Stimulated activated naive CD8-positive, alpha-beta T cell treated with anti-CD3 and anti-CD28 coated beads, Interleukin-15, Interleukin-2, amounts not matched to agents 100 ng/mL and 50 ng/mL, for 24 hours (primary cell): Measurements from ENCODE around the gene CLEC6A.
"Not testable (repeated sequence)": the region's sequence is repeated elsewhere in the genome, so short reads cannot be mapped to it uniquely, and the experiment has no call there.

Experiments used
- H3K27ac Mint-ChIP-seq: one replicate; pipeline ENCODE4 v1.8.0; 2021; ENCODE audit warnings: mild to moderate bottlenecking, mixed read lengths
- H3K27me3 Mint-ChIP-seq: one replicate; pipeline ENCODE4 v1.8.0; 2021; ENCODE audit warnings: mixed read lengths
- H3K36me3 Mint-ChIP-seq: one replicate; pipeline ENCODE4 v1.8.0; 2021; ENCODE audit warnings: low read depth, mixed read lengths
- H3K4me1 Mint-ChIP-seq: one replicate; pipeline ENCODE4 v1.8.0; 2021; ENCODE audit warnings: low read depth, mixed read lengths
- H3K4me3 Mint-ChIP-seq: one replicate; pipeline ENCODE4 v1.8.0; 2021; ENCODE audit warnings: mild to moderate bottlenecking, mixed read lengths
- H3K9me3 Mint-ChIP-seq: one replicate; pipeline ENCODE4 v1.8.0; 2021; ENCODE audit warnings: mixed read lengths

The CLEC6A gene

DNA sequence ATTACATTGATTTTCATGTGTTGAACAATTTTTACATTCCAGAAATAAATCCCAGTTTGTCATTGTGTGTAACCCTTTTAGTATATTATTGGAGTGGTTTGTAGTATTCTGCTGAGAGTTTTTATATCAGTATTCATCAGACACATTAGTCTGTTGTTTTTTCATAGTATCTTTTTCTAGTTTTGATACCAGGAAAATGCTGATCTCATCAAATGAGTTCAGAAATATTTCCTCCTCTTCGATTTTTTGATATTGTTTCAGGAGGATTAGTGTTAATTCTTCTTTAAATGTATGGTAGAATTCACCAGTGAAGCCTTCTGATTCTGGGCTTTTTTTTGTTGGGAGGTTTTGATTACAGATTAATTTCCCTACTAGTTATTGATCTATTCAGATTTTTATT lies 15.3 kb downstream of the CLEC6A start:
- H3K27me3 Mint-ChIP-seq = peaks cover 59% of the 10 kb centered on the region
- H3K4me1 Mint-ChIP-seq = no peaks in the 10 kb centered on the region
- H3K9me3 Mint-ChIP-seq = peaks cover 11% of the 10 kb centered on the region
- H3K36me3 Mint-ChIP-seq = no peaks in the 10 kb centered on the region
- no peak overlapping the region for H3K4me3 Mint-ChIP-seq
- H3K27ac Mint-ChIP-seq = no peak overlapping the region

DNA sequence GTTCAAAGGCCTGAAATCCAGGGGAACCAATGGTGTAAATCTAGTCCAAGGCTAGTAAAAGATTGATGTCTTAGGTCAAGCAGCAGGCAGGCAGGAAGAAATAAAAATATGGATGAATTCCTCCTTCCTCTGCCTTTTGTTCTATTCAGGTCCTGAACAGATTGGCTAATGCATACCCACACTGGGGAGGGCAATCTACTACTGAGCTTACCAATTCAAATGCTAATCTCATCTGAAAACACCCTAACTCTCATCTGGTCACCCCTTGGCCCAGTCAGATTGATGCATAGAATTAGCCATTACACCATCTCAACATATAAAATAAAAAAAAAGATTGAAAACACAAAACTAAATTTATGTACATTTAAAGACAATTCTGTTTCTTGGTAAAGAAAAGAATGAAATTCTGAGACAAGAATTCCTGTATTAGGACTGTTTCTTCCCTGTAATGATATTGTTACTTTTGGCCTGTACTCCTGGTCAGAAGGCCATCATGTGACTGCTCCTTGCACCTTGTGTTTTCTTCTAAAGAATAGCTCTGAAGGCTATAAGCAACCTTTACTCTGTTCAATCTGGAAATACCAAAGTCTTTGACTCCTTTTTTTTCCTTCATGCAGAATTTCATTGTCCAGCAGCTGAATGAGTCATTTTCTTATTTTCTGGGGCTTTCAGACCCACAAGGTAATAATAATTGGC lies 19.9 kb downstream of the CLEC6A start:
- Mint-ChIP-seq H3K4me3 (no peak overlapping the region), H3K27me3 (peaks cover 41% of the 10 kb centered on the region), H3K27ac (no peak overlapping the region), H3K36me3 (no peaks in the 10 kb centered on the region), H3K4me1 (no peaks in the 10 kb centered on the region), H3K9me3 (no peaks in the 10 kb centered on the region)

DNA sequence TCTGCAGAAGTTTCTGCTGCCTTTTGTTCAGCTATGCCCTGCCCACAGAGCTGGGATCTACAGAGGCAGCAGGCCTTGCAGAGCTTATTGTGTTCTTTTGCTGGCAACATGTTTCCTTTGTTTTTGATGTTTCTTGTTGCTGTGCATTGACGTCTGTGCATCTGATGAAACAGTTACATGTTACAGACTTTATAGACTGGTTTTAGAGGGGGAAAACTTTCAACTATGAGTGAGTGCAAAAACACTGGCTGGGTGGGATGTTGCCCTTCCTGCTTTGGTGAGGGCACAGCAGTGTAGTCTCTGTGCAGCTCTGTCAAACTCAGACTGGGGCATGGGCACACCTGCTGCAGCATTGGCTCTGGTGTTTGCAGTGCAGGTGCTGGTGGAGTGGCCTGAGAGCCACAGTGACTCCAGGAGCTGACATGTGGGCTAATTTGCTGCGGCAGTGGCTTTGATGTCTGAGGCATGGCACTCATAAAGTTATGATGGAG lies 26.9 kb downstream of the CLEC6A start:
- H3K9me3 Mint-ChIP-seq = peaks cover 4% of the 10 kb centered on the region
- H3K36me3 Mint-ChIP-seq = no peaks in the 10 kb centered on the region
- H3K27ac Mint-ChIP-seq = no peak overlapping the region
- H3K4me1 Mint-ChIP-seq = peaks cover 9% of the 10 kb centered on the region
- peaks cover 26% of the 10 kb centered on the region for H3K27me3 Mint-ChIP-seq
- no peak overlapping the region for H3K4me3 Mint-ChIP-seq

DNA sequence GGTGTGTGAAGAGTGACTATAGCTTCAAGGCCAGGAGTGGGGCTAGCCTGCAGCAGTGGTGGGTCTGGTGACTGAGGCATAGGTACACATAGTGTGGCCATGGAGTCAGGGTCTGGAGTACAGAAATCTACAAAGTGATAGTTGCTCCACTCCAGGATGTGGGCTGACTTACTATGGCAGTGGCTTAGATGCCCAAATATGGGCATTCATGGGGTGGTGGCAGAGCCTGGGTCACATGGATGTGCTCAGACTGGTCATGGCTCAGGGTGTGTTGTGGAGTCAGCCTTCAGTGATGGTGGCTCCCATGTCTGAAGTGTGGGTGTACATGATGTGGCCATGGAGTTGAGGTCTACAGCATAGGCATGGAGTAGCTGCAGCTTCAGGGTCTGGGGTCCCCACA lies 27.3 kb downstream of the CLEC6A start:
- Mint-ChIP-seq H3K4me3 (no peak overlapping the region), H3K9me3 (peaks cover 5% of the 10 kb centered on the region), H3K4me1 (peaks cover 9% of the 10 kb centered on the region), H3K36me3 (no peaks in the 10 kb centered on the region), H3K27ac (no peak overlapping the region), H3K27me3 (peaks cover 21% of the 10 kb centered on the region)

DNA sequence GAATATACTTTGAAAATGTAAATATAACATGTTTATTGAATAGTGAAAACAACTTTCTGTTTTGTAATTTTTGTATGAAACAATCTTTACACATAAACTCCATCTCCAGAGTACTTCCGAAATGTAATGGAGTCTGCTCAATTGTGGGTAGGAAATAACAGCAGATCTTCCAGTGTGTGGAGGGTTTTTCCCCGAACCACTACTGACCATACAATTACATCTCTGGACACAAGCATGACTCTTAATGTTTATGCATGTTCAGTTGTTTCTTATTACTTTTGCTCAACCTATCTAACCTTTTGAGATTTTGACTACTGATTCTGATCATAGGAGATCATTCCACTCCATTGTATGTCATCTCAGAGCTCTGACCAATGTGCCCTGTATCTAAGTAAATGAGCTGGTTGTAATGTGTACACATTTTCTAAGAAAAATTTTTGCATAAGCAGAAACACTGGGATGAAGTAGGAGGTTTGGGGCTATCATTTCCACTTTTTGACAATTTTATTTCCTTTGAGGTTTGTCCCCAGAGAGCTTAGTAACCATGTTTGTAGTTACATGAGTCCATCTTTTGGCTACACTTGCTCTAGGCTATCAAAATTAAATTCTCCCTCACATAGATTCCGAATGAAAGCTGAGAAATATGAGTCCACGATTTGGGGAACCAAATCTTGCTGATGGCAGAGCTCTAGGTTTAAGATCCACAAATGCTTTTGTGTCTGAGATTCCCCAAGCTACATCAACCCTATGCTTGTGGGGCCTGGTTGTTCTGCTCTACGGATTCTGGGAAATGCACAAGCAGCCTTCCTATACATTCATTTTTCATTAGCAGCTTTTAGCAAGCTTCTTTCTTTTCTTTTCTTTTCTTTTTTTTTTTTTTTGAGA lies 36.1 kb downstream of the CLEC6A start:
- Mint-ChIP-seq H3K27me3 (peaks cover 22% of the 10 kb centered on the region), H3K27ac (peak overlapping the region; percentile 65), H3K4me3 (no peak overlapping the region)

DNA sequence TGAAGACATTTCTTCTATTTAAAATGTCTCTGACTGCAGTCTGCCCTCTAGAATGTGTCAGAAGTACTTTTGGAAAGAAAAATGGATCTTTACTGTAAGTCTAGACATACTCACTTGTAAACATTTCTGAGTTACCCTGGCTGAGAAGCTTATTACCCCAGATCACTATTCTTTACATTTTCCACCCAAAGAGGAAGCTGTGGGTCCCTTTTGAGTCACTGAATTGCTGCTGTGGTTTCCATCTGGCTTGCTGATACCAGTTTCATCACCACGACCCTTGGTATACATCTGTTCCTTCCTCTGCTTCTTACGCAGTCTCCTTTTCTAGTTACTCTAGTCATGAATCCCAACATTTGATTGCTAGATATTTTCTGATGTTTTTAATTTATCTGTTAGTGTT lies 37.3 kb downstream of the CLEC6A start:
- H3K4me3 Mint-ChIP-seq = peak overlapping the region; percentile 4
- peaks cover 27% of the 10 kb centered on the region for H3K27me3 Mint-ChIP-seq
- peaks cover 3% of the 10 kb centered on the region for H3K9me3 Mint-ChIP-seq
- peak overlapping the region; percentile 43 for H3K27ac Mint-ChIP-seq
- peaks cover 33% of the 10 kb centered on the region for H3K4me1 Mint-ChIP-seq
- H3K36me3 Mint-ChIP-seq = no peaks in the 10 kb centered on the region

More for the DNA sequence above, 36.1 kb downstream of the CLEC6A start:
- H3K36me3 Mint-ChIP-seq = no peaks in the 10 kb centered on the region
- H3K4me1 Mint-ChIP-seq = peaks cover 33% of the 10 kb centered on the region
- H3K9me3 Mint-ChIP-seq = peaks cover 4% of the 10 kb centered on the region

DNA sequence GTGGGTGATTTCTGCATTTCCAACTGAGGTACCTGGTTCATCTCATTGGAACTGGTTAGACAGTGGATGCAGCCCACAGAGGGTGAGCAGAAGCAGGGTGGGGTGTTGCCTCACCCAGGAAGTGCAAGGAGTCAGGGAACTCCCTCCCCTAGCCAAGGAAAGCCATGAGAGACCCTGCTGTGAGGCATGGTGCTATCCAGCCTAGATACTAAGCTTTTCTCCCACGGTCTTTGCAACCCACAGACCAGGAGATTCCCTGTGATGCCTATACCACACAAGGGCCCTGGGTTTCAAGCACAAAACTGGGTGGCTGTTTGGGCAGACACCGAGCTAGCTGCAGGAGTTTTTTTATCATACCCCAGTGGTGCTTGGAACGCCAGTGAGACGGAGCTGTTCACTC lies 39.9 kb downstream of the CLEC6A start:
- not testable (repeated sequence) for H3K9me3 Mint-ChIP-seq, H3K27ac Mint-ChIP-seq, H3K4me3 Mint-ChIP-seq, H3K36me3 Mint-ChIP-seq
- Mint-ChIP-seq H3K4me1 (peaks cover 33% of the 10 kb centered on the region), H3K27me3 (peaks cover 28% of the 10 kb centered on the region)

DNA sequence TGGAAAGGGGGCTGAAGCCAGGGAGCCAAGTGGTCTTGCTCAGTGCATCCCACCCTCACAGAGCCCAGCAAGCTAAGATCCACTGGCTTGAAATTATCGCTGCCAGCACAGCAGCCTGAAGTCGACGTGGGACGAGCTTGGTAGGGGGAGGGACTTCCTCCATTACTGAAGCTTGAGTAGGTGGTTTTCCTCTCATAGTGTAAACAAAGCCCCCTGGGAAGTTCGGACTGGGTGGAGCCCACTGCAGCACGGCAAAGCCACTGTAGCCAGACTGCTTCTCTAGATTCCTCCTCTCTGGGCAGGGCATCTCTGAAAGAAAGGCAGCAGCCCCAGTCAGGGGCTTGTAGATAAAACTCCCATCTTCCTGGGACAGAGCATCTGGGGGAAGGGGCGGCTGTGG lies 40.3 kb downstream of the CLEC6A start:
- Mint-ChIP-seq H3K27me3 (peaks cover 28% of the 10 kb centered on the region), H3K4me1 (peaks cover 32% of the 10 kb centered on the region)
- H3K9me3 Mint-ChIP-seq, H3K36me3 Mint-ChIP-seq, H3K27ac Mint-ChIP-seq, H3K4me3 Mint-ChIP-seq: not testable (repeated sequence)

DNA sequence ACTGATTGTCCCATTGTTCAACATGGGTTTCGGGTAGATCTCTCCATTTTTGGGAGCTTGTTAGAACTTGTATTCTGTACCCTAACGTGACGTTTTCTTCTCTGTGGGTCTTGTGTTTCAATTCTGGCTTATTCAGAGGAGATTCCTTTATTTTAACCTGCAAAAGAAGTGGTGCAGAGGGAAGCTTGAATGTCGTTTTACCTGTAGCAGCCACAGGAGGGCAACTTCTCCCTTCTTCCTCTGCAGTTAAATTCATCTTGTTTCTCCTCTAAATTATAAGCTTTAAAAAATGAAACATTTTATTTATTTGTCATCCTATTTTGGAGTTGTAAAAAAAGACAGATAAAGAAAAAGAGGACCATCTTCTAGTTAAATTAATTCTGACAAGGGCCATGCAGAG lies 43.9 kb downstream of the CLEC6A start:
- Mint-ChIP-seq H3K4me1 (peaks cover 8% of the 10 kb centered on the region), H3K4me3 (no peak overlapping the region), H3K36me3 (no peaks in the 10 kb centered on the region), H3K9me3 (no peaks in the 10 kb centered on the region), H3K27me3 (peaks cover 25% of the 10 kb centered on the region), H3K27ac (no peak overlapping the region)

DNA sequence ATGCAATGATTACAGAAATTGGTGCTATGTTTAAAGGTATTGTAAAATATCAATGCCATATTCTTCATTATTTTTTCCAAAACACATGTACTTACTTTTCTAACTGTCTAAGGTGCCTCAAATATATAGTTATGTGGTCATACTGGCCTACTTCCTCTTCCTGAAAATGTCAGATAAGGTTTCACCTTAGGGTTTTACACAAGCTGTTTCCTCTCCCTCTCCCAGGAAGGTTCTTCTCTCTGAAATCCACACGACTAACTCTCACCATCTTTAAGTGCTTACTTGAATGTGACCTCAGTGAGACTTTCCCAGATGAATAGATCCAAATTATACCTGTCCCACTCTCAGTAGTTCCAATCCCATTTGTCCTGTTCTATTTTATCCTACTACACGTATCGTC lies 46.0 kb downstream of the CLEC6A start:
- H3K4me3 Mint-ChIP-seq = no peak overlapping the region
- peaks cover 15% of the 10 kb centered on the region for H3K27me3 Mint-ChIP-seq
- peaks cover 8% of the 10 kb centered on the region for H3K4me1 Mint-ChIP-seq
- no peak overlapping the region for H3K27ac Mint-ChIP-seq
- no peaks in the 10 kb centered on the region for H3K9me3 Mint-ChIP-seq
- H3K36me3 Mint-ChIP-seq = no peaks in the 10 kb centered on the region

DNA sequence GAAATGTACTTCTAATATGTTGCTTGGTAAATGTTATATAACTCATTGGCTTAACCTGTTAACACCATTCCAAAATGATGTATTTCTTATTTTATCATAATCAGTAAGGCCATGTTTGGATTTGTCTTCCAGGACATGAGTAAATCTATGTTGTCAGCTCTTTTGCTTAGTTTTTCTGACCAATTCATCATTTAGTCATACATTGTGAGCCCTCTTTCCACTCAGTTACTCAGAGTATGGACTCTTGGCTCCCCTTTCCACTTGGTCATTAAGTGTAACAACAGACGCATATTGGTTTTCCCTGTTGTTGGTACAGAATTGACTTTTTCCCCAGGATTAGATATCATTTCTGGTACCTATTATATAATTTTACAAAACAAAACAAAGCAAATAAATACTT lies 48.6 kb downstream of the CLEC6A start:
- peaks cover 8% of the 10 kb centered on the region for H3K27me3 Mint-ChIP-seq
- no peak overlapping the region for H3K4me3 Mint-ChIP-seq
- H3K9me3 Mint-ChIP-seq = no peaks in the 10 kb centered on the region
- H3K36me3 Mint-ChIP-seq = no peaks in the 10 kb centered on the region
- no peak overlapping the region for H3K27ac Mint-ChIP-seq
- peaks cover 8% of the 10 kb centered on the region for H3K4me1 Mint-ChIP-seq

DNA sequence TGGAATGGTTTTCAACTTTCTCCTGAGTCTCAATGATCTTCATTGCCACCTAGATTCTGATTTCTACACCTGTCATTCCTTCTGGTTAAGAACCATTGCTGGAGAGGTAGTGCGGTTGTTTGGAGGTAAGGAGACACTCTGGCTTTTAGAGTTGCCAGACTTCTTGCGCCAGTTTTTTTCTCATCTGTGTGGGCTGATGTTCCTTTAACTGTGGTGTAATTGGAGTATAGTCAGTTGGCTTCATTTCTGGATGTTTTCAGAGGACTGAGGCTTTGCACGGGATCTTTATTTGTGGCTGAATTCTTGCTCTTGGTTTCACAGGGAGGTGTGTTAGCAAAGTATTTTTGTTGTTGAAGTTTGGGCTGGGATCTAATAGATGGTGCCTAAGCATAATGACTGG lies 51.8 kb downstream of the CLEC6A start:
- H3K4me1 Mint-ChIP-seq = no peaks in the 10 kb centered on the region
- no peaks in the 10 kb centered on the region for H3K36me3 Mint-ChIP-seq
- H3K27ac Mint-ChIP-seq = no peak overlapping the region
- H3K27me3 Mint-ChIP-seq = peaks cover 10% of the 10 kb centered on the region
- H3K9me3 Mint-ChIP-seq = no peaks in the 10 kb centered on the region
- H3K4me3 Mint-ChIP-seq = no peak overlapping the region

DNA sequence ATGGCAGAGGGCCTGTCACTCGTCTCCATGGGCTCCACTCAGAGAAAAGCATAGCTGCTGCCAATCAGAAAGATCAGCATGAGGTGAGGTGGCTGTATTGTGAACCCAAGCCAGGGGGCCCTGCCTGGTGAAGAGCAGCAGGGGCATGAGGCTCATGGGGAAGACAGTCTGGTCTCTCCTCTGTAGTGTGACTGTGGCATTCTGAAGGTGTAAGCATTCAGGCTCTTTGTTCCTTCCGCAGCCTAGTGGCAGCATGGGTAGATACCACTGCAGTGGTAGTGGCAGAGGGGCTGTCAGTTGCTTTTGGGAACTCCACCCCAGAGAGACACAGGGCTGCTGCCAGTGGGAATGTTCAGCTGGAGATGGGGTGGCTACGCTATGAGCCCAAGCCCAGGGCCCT lies 52.5 kb downstream of the CLEC6A start:
- H3K4me1 Mint-ChIP-seq = no peaks in the 10 kb centered on the region
- H3K36me3 Mint-ChIP-seq = no peaks in the 10 kb centered on the region
- peaks cover 10% of the 10 kb centered on the region for H3K27me3 Mint-ChIP-seq
- no peak overlapping the region for H3K4me3 Mint-ChIP-seq
- H3K9me3 Mint-ChIP-seq = no peaks in the 10 kb centered on the region
- H3K27ac Mint-ChIP-seq = no peak overlapping the region

DNA sequence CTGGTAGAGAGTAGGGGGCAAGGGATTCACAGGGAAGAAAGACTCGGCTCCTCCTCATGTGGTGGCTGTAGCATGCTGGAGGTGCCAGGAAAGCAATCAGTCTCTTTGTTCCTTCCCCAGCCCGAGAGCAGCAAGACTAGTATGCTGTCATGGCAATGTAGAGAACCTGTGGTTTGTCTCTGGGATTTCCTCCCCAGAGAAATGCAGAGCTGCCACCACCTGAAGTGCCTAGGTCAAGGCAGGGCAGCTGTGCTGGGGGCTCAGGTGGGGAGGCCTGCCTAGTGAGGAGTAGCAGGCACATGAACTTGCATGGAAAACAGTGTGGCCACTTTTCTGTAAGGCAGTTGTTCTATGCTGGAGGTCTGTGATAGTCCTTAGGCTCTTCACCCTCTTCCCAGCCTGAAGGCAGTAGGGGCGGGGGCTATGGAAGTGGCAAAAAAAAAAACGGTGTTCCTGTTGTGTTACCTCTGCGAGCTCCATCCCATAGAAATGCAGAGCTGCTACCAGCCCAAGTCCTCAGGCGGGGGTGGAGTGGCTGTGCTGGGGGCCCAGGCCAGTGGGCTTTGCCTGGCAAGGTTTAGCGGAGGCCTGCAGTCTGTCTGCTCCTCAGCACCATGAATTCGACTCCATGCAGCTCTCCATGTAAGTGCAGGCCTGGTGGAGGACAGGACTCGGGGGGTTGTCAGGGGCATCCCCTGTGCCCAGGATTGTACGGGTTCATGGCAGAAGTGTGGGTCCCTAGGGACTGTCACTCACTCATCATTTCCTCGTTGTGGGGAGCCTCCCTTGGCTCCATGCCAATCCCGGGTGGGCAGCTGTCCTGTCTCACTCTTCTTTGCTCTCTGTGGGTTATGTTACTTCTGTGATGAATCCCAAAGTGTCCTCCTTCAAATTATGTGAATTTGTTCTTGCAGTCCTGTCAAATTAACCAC lies 53.4 kb downstream of the CLEC6A start:
- Mint-ChIP-seq H3K4me3 (no peak overlapping the region), H3K27me3 (peaks cover 15% of the 10 kb centered on the region), H3K9me3 (no peaks in the 10 kb centered on the region), H3K4me1 (no peaks in the 10 kb centered on the region), H3K27ac (no peak overlapping the region), H3K36me3 (no peaks in the 10 kb centered on the region)

DNA sequence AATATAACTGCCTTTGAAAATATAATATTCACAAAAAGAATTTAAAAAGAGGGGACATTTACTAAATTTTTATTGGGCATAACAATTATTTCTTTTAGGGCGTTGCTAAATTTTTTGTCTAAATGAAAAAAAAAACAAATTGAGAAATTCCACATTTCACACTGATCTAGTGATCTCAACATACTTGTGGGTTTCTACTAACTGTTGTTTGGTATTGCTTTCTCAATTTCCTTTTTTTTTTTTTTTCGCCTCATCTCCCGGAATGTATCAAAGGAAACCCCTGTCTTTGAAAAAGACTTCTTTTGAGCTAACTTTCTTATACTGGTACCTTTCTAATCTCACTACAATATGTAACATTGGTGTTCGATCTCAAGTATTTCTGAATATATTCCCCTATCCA lies 57.5 kb downstream of the CLEC6A start, which contains the start of gene CLEC4D:
CLEC4D (plus strand) TSS at position 248 of the 400 bp plus-strand sequence. CDS start 230 bp downstream, outside the sequence.
- Mint-ChIP-seq H3K27ac (no peak within 1 kb of the TSS), H3K4me3 (no peak within 1 kb of the TSS), H3K4me1 (no peaks in the 10 kb centered on the region), H3K27me3 (peaks cover 28% of the 10 kb centered on the region), H3K36me3 (no peaks in the 10 kb centered on the region), H3K9me3 (no peaks in the 10 kb centered on the region)
